Non-pigmented ciliary epithelial cell (primary cell): ENCODE measurements around the gene TARS1.
"Not testable (repeated sequence)": the region's sequence is repeated elsewhere in the genome, so short reads cannot be mapped to it uniquely, and the experiment has no call there.

Experiments
- DNase-seq: peaks from one replicate; pipeline ENCODE4 v3.0.0-alpha.2; 2010; ENCODE audit warnings: low read depth

TARS1 gene

GRCh38 chr5:33488558-33489355, 48.0 kb downstream of the TARS1 start:
- DNase-seq: no peak

GRCh38 chr5:33489481-33490067, 48.8 kb downstream of the TARS1 start:
- no peak for DNase-seq

- DNase-seq: no peak
These were observed 49.4 kb downstream of the TARS1 start for GRCh38 chr5:33490071-33490665.

GRCh38 chr5:33491941-33492340, 51.2 kb downstream of the TARS1 start:
- no peak for DNase-seq

GRCh38 chr5:33494466-33494865, 53.7 kb downstream of the TARS1 start:
- no peak for DNase-seq

- DNase-seq: no peak
These were observed 60.5 kb downstream of the TARS1 start for GRCh38 chr5:33501260-33501659.

GRCh38 chr5:33501899-33502298, 61.1 kb downstream of the TARS1 start:
- DNase-seq: no peak

GRCh38 chr5:33504570-33504969, 63.8 kb downstream of the TARS1 start:
- no peak for DNase-seq

GRCh38 chr5:33507426-33507825, 66.7 kb downstream of the TARS1 start:
- no peak for DNase-seq

- DNase-seq: peak; percentile 26
These were observed 68.3 kb downstream of the TARS1 start for GRCh38 chr5:33509036-33509435.

- no peak for DNase-seq
These were observed 72.9 kb downstream of the TARS1 start for GRCh38 chr5:33513462-33514185.

GRCh38 chr5:33515366-33515765, 74.6 kb downstream of the TARS1 start:
- not testable (repeated sequence) for DNase-seq

- no peak for DNase-seq
These were observed 75.7 kb downstream of the TARS1 start for GRCh38 chr5:33516421-33516820.
